ENCODE measurements around the gene ALG1. TPM values are rescaled to one million over a fixed set of nuclear protein-coding genes. Genes with fewer than 3 reads are reported as not detected.
A peak's percentile ranks its signal among the peaks of the same experiment; 100 is the strongest.

The ALG1 gene
- total and polyA plus RNA-seq, 2 of the 13 experiments (the other 11 are each of a cell fraction or from before 2014, with no cell fraction given) = 43.3 to 75.6 TPM

DNA sequence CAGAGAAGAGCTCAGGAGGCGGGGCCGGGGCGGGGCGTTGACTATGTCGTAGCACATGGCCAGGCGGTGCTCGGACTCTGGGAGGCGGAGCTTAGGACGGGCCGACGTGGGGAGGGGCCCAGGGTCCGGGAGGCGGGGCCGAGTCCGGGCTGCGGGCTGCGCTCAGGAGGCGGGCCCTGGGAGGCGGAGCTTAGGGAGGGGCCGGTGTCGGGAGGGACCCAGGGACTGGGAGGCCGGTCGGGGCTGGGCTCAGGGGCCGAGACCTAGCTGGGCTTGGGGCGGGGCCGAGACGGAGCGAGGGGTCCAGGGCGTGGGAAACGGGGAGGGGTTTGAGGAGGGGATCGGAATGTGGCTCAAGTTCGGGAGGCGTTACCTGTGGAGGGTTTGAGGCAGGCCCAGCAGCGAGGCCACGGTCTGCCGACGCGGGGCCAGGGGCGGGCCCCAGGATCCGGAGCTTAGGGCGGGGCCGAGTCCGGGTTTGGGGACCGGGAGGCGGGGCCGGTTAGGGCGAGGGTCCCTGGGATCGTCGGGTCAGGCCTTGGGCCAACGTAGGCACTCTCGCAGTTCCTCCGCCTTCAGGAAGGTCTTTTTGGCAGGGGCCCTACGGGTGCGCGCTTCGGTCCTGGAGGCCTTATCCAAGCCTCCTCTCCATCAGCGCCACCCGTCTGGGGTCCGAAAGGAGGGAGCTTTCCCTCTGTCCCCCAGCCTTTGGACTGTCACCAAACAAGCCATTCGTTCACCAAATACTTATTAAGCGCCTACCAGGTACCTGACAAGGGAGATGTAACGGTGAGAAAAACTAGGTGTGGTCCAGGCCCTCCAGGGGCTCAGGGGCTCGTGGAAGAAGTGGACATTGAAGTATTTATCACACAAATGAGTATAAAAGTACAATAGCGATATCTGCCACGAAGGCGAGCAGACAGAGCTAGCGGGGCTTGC, 26.8 kb downstream of the ALG1 start (continued):
- TF ChIP-seq MYC (CRISPR knock-in tag; IDR thresholded peaks at IDR 0.05; ENCODE audit: borderline replicate concordance) (peak; percentile 68; the same call in 1 of the 2 replicates), ZNF331 (CRISPR knock-in tag; IDR thresholded peaks at IDR 0.05) (0 out of 2 replicates have a peak, but pooled peaks have one; percentile 9), ZNF749 (CRISPR knock-in tag; IDR thresholded peaks at IDR 0.05; ENCODE audit: borderline replicate concordance) (0 out of 2 replicates have a peak, but pooled peaks have one; percentile 40), YEATS4 (CRISPR knock-in tag; IDR thresholded peaks at IDR 0.05; ENCODE audit: borderline replicate concordance) (peak; percentile 61; the same call in 1 of the 2 replicates), HDAC1 (CRISPR knock-in tag; IDR thresholded peaks at IDR 0.05) (peak; percentile 37; the same call in 1 of the 2 replicates), PHF8 (CRISPR knock-in tag; IDR thresholded peaks at IDR 0.05) (peak; percentile 72), ZNF709 (CRISPR knock-in tag; IDR thresholded peaks at IDR 0.05) (peak; percentile 67), ZNF563 (CRISPR knock-in tag; IDR thresholded peaks at IDR 0.05) (0 out of 2 replicates have a peak, but pooled peaks have one; percentile 57), ZNF556 (CRISPR knock-in tag; IDR thresholded peaks at IDR 0.05; ENCODE audit: borderline replicate concordance) (0 out of 2 replicates have a peak, but pooled peaks have one; percentile 10), ZMYM3 (CRISPR knock-in tag; IDR thresholded peaks at IDR 0.05) (peak; percentile 47; the same call in 1 of the 2 replicates), ZSCAN31 (CRISPR knock-in tag; IDR thresholded peaks at IDR 0.05; ENCODE audit: low read depth) (peak; percentile 63; the same call in 1 of the 2 replicates), ZNF501 (CRISPR knock-in tag; IDR thresholded peaks at IDR 0.05) (0 out of 2 replicates have a peak, but pooled peaks have one; percentile 53), ZBTB7A (CRISPR knock-in tag; IDR thresholded peaks at IDR 0.05) (peak; percentile 61; the same call in 1 of the 2 replicates), SALL1 (CRISPR knock-in tag; IDR thresholded peaks at IDR 0.05) (peak; percentile 35), KDM5B (CRISPR knock-in tag; IDR thresholded peaks at IDR 0.05; ENCODE audit: borderline replicate concordance) (peak; percentile 63; the same call in 1 of the 2 replicates)
- TF ChIP-seq, protein P1, sequence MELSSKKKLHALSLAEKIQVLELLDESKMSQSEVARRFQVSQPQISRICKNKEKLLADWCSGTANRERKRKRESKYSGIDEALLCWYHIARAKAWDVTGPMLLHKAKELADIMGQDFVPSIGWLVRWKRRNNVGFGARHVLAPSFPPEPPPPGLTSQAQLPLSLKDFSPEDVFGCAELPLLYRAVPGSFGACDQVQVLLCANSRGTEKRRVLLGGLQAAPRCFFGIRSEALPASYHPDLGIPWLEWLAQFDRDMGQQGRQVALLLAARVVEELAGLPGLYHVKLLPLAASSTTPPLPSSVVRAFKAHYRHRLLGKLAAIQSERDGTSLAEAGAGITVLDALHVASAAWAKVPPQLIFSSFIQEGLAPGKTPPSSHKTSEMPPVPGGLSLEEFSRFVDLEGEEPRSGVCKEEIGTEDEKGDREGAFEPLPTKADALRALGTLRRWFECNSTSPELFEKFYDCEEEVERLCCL (CRISPR knock-in tag; IDR thresholded peaks at IDR 0.05; ENCODE audit: borderline replicate concordance) = peak; percentile 39; the same call in 1 of the 2 replicates
- TF ChIP-seq, protein P2, sequence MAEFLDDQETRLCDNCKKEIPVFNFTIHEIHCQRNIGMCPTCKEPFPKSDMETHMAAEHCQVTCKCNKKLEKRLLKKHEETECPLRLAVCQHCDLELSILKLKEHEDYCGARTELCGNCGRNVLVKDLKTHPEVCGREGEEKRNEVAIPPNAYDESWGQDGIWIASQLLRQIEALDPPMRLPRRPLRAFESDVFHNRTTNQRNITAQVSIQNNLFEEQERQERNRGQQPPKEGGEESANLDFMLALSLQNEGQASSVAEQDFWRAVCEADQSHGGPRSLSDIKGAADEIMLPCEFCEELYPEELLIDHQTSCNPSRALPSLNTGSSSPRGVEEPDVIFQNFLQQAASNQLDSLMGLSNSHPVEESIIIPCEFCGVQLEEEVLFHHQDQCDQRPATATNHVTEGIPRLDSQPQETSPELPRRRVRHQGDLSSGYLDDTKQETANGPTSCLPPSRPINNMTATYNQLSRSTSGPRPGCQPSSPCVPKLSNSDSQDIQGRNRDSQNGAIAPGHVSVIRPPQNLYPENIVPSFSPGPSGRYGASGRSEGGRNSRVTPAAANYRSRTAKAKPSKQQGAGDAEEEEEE (CRISPR knock-in tag; IDR thresholded peaks at IDR 0.05; ENCODE audit: borderline replicate concordance) = 0 out of 2 replicates have a peak, but pooled peaks have one; percentile 15
- TF ChIP-seq, protein P3, sequence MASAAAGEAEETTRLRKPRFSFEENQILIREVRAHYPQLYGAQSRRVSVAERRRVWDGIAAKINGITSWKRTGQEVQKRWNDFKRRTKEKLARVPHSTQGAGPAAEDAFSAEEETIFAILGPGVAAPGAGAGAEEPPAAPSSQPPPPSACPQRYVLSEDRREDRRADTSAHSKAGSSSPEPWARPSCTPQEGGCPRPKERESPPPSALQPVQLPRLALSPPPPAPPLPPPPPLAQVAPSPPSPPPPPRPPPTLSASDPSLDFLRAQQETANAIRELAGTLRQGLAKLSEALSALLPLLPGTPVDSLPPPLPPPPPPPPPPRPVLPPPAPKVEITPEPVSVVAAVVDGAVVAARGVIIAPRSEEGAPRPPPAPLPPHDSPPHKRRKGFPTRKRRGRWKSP (CRISPR knock-in tag; IDR thresholded peaks at IDR 0.05) = 0 out of 2 replicates have a peak, but pooled peaks have one; percentile 3
- TF ChIP-seq, protein P4, sequence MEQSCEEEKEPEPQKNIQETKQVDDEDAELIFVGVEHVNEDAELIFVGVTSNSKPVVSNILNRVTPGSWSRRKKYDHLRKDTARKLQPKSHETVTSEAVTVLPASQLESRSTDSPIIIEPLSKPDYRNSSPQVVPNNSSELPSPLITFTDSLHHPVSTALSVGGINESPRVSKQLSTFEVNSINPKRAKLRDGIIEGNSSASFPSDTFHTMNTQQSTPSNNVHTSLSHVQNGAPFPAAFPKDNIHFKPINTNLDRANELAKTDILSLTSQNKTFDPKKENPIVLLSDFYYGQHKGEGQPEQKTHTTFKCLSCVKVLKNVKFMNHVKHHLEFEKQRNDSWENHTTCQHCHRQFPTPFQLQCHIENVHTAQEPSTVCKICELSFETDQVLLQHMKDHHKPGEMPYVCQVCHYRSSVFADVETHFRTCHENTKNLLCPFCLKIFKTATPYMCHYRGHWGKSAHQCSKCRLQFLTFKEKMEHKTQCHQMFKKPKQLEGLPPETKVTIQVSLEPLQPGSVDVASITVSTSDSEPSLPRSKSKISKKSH (CRISPR knock-in tag; IDR thresholded peaks at IDR 0.05; ENCODE audit: borderline replicate concordance) = peak; percentile 44; the same call in 1 of the 2 replicates
